ENCODE results near the gene CPA3.
A peak's percentile ranks its signal among the peaks of the same experiment; 100 is the strongest.

CPA3 gene

GRCh38 chr3:148922467-148922866 lies 57.4 kb downstream of the CPA3 start:
- no peak for DNase-seq

- no peak for DNase-seq
These were observed 58.5 kb downstream of the CPA3 start for GRCh38 chr3:148923592-148923991.

DNA sequence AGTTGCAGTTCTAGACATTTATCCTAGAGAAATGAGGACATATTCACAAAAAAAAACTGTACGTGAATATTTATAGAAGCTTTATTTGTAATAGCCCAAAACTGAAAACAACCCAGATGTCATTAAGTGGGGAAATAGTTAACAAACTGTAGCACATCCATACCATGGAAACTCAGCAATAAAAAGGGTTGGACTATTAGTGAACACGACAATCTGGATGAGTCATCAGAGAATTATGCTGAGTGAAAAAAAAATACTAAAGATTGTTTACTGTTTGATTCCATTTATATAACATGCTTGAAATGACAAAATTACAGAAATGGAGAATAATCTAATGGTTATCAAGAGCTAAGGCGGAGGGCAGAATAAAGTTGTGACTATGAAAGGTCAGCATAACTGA lies 59.5 kb downstream of the CPA3 start:
- peak; percentile 74 for DNase-seq

DNA sequence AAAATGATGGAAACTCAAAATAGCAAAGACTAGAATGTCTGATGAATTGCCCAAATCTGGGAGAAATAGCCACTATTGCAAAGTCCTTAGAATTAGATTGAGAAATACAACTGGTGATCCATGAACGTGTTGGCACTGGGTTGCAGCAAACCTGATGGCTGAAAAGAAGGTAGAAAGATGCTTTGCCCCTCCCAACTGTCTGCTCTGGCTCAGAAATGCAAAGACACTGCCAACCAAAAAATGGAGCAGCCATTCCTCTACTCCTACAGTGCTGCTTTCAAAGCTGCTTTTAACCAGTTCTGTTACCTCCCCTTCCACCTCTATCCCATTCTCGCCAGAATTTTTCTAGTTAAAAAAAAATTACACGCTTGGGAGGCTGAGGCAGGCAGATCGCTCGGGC lies 60.7 kb downstream of the CPA3 start:
- DNase-seq: no peak

DNA sequence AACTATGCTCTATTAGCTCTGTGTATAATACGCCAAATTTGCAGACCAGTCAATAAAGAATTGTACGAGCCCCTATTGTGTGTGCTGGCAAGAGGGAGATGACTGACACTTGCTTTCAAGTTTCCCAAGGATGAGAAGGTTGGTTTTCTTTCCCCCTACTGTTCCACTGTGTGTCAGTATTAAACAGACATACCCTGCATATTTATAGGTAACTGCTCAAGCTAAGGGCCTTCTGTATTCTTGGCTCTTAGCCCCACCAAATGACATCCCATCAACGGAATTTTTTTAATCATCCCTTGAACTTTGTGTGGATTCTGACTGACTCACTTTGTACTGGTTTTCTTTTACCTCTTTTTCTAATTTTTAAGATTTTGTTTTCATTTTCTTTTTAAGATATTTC lies 65.7 kb downstream of the CPA3 start:
- peak; percentile 90 for DNase-seq

- no peak for DNase-seq
These were observed 66.5 kb downstream of the CPA3 start for GRCh38 chr3:148931574-148931973.

DNA sequence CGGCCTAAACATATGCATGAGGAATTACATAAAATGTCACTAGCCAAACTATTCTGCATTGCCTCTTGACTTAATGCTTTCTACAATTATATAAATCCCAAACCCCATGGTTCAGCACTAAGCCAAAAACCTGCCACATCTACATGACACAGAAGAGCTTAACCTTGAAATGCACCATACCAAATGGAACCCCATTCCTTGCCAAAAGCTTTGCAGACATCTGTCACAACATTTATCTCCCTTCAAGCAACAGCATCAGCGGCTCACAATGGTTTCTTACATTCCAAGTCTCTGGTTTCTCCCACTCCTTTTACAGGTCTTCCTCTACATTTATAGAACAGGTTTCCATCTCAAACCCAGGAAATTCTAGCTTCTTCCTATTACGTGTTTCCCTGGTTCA lies 67.9 kb downstream of the CPA3 start:
- DNase-seq: no peak

DNA sequence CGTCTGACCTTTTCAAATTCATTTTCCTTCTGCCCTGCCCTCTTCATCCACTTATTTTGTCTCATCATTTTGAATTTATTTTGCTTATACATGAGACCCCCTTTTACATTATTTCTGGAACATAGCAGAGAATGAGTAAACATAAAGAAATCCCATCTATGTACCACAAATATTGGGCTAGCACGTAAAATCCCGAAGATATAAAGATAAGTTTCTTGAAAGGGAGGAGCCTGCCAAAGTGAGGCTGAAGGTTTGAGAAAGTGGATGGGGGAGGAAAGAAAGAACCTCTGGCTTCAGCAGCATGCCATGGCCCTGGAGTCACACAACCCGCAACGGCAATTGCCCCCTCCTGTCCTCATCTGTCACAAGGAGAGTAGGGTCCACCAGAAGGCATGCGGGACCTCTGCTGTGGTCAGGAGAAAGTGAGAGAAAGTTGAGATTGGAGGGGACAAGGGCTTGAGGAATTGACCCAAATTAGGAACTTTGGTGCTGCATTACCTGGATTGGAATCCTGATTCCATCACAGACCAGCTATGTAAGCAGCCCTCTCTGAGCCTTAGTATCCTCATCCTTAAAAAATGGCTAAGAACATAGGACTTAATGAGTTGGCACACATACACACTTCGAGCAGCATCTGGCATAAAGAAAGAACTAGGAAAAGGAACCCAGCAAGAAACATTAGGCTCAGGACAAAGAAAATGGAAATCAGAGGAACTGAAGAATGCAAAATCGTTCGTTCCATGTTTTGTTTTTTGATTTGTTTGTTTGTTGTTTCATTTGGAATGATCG lies 72.6 kb downstream of the CPA3 start:
- DNase-seq: peak; percentile 94

DNA sequence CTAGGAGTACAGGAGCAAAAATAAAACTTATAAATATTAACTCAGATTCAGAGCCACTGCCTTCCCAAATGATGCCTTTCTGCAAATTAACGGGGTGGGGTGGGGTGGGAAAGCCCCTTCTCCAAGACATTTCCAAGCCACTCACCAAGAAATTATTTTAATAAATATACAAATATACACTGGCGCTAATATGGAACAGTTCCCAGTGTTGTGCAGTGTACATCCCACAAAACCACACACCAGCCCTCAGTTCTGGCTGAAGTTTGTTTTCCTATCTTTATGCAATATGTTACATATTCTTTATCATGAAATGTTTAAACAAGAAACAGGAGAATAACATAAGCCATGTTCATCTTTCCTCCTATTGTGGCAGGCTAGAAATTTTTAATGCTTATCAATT lies 73.2 kb downstream of the CPA3 start:
- peak; percentile 68 for DNase-seq

DNA sequence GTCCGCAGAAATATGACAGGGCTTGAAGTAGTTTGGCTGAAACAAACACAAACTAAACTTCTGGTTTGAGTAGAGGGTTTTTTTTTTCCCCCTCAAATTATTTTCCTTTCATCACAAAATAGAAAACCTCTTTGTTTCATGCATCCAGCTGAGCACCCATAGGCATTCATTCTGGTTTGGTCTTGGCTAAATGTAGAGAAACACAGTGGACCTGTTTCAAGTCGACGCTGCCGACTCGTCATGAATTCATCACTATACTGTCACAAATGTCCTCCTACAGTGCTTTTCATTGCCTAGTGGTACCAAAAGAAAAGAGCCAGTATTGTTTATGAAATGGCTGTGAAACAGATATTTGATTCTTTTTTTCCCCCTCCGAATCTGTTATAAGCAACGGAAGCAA lies 73.8 kb downstream of the CPA3 start:
- no peak for DNase-seq

GRCh38 chr3:148940983-148941382 lies 75.9 kb downstream of the CPA3 start:
- no peak for DNase-seq

- DNase-seq: peak; percentile 97
These were observed 78.6 kb downstream of the CPA3 start for GRCh38 chr3:148943506-148944205.

DNA sequence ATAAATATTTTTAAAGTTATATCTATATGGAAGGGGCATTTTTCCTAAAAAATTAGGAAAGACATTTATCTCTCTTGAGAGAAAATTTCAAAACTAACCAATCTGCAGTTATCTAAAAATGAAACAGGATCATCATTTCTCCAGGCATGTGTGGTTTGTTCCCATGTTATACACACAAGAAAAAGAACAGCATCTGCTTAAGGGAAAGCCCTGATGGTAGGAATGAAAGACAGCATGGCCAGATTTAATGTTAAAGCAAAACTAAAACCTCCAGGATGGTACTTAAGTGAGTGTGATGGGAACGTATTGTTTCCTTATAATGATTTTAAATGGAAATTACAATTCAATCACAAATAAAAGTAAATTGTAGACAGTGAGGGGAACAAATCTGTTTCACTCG lies 80.0 kb downstream of the CPA3 start:
- DNase-seq: peak; percentile 33
